H4 (cell line): Measurements from ENCODE around the gene RUNX1. TPM values are rescaled to one million over a fixed set of nuclear protein-coding genes. Genes with fewer than 3 reads are reported as not detected.
A peak's percentile ranks its signal among the peaks of the same experiment; 100 is the strongest.

Experiments
- DNase-seq: peaks from one replicate; pipeline ENCODE4 v3.0.0-alpha.2; 2015; ENCODE audit warnings: low spot score
- total RNA-seq: library from RNA; depleted of rRNA; stranded (reverse); fragments of >200 nt; shearing (Covaris generic); gene quantifications from 2 replicates; pipeline ENCODE4 v1.2.3, GENCODE V29; 2014

The RUNX1 gene
- total RNA-seq, 1 experiment from 2014 or later = 4.6 TPM

GRCh38 chr21:34992736-34993398 lies 56.2 kb downstream of the RUNX1 start:
- no peak for DNase-seq

- DNase-seq = no peak
Measured at GRCh38 chr21:34992180-34992579, 56.9 kb downstream of the RUNX1 start.

GRCh38 chr21:34991366-34991957 lies 57.6 kb downstream of the RUNX1 start:
- no peak for DNase-seq

- DNase-seq = no peak
Measured at GRCh38 chr21:34990842-34991241, 58.3 kb downstream of the RUNX1 start.

DNA sequence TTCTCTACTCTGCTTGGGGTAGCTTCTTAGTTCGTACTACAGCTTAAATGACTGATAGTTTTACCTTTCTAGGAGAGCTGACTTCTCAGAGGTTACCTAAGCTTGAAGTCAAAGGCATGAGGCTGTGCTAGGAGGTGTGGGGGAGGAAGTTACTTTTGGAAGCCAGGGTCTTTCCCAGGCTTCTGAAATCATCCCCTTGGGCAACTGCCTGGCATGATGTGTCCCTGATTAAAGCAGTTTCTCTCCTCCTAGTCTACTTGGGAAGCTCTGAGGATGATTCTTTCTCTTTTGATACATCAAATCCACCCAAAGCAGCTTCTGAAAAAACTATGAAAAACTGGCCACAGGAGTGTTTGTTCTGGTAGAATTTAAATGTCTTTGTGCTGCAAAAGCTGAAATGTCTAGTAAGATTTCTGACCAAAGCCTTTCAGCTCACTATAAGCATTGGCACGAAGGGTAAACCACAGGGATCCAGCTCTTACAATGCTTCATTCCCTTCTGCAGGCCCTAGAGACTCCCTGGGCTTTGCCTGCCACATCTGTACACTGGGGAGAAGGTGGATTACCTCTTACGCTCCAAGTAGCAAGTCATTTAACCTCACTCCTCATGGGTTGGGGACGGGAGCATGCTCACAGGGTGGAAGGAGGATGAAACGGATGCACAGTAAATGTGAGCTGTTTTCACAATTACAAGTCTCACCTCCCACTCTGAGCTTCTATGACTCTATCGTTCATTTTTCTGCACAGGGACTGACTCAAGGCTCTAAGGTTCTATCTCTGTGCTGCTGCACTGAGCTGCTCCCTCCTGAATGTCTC lies 59.6 kb downstream of the RUNX1 start:
- DNase-seq = no peak

GRCh38 chr21:34988625-34989024 lies 60.5 kb downstream of the RUNX1 start:
- DNase-seq = no peak

DNA sequence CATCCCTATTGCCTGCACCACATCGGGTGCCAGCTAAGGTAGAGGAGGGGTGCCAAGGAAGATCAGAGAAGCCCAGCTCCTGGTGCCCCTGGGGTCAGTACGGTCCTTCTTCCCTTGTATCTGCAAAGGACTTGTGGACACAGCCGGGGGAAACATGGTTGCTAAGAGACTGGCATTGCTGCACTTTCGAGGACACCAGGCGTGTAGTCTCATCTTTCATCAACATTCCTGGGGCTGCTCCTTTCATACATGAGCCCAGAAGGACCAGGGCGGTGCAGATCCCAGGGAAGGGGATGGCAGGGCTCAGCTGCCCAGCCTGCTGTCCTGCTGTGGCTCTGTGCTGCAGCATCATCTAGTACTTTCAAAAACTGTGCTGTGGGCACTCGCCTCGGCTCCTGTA lies 61.0 kb downstream of the RUNX1 start:
- no peak for DNase-seq

GRCh38 chr21:34987501-34988072 lies 61.5 kb downstream of the RUNX1 start:
- no peak for DNase-seq

DNA sequence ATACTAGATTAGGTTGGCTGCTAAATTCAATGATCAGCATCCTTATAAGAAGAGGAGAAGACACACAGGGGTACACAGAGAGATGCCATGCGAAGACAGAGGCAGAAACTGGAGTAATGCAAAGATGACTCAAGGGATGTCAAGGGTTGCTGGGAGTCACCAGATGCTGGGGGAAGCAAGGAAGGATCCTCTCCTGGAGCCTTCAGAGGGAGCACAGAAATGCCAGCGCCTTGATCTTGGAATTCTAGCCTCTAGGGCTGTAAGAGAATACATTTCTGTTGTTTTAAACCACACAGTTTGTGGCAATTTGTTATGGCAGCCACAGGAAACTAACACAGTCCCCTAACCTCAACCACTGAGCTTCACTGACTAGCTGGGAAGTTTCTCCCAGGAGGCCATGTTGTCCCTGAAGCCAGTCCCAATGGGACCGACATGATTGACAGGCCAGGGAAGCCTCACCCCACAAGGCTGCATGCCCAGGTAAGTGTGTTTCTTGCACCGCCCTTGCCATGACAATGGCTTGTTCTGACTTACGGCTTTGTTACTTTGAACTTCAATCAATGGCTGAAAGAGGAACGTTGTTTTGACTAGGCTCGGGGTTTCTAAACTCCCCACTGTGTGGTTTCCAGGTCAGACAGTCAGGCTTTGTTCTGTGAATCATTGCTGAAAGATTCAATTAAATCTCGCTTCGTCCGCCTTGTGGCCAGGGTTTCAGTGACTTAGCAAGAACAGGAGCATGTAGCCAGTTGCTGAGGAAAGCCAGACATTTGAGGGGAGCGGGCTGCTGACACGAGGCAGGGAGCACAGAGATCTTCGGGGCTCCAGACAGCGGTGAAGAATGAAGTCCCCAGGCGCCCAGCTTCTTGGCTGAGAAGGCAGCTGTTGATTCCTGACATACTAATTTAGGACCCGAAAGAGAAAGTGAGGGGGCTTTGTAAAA lies 62.3 kb downstream of the RUNX1 start:
- DNase-seq = peak; percentile 81

DNA sequence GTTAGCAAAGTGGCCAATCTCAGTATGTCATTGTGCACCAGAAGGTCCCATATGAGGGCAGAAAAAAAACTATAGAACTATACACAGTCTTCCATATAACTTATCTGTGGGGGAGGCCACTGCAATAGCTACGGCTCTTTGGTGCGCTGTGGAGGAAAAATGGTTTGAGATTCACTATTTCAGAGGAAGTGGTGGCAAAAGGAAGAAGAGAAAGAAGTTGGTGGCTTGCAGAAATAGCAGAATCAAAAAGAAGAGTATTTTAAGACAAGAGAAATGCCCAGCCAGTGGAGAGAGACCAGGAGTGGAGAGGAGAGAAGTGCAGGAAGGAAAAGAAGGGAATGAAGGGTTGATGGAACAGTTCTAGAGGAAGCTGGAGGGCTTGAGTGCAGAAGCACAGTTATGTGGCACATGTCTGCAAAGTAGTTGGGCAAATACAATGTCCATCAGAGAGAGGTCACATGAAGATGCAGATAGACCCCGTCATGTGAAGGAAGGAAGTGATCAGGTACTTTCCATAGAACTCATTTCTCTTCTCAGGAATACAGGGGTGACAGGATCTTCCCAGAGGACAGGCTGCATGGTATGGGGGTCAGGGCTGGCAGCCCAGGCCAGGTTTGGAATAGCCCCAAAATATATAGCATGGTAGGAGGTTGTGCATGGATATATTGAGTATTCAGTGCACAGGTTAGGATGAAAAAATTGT lies 64.6 kb downstream of the RUNX1 start:
- DNase-seq = no peak

DNA sequence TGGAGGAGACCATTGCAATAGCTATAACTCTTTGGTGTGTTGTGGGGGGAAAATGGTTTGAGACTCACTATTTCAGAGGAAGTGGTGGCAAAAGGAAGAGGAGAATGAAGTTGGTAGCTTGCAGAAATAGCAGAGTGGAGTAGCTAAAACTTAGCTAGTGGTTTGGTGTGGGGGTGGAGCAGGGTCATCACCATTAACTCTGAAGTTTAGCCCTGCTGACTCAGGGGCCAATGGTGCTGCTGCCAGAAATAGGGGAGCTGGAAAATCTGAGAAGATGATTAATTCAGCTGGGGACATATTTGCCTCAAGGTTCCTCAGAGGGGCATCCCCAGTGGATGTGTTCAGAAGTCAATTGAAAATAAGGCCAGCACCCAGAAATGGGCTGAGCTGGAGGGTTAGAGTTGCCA lies 65.4 kb downstream of the RUNX1 start:
- DNase-seq = no peak

GRCh38 chr21:34981791-34982190 lies 67.3 kb downstream of the RUNX1 start:
- no peak for DNase-seq

DNA sequence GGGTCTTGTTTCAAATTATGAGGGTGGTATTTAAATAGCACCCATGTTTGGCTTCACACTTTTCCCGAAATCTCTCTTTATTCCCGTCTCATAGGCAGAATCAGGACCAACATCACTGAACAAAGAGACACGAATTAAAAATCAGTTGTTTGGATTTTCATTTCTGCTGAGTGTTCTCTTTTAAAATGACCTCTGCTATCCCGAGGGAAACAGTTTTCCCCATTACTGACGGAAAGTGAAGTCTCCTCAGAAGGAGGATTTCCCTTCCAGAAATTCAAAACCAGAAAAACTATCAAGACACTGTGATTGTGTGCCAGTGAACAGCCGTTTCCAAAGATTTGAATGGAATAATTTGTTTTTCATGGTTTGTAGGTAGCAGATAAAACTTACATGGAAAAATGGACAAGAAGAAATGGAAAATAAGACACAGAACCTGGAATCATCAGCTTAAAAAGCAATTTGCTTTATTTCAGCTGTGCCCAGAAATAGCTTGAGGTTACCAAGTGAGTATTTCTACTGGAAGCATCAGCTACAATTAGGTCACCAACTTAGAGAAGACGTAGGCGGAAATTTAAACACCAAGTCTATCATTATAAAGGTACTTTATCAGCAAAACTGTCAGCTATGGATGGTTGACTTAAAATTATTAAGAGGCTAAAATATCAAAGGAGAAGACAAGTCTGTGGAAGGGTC lies 68.5 kb downstream of the RUNX1 start:
- DNase-seq = no peak

DNA sequence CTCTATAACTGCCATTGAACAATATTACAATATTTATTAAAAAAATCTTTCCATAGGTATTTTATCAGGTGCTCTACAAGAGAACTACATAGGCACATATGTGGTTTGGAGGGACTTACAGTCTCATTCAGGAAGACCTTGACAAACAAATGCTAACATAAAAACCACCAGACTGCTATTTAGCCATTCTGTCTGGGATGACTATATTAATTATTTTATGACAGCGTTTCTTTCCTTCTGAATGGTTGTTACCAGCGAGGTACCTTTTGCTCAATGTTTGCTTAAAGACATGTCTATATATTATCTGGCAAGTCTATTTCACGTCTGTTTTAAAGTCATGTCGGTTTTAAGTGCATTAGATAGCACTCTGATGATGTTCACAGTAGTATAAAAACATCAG lies 69.7 kb downstream of the RUNX1 start:
- no peak for DNase-seq

- no peak for DNase-seq
Measured at GRCh38 chr21:34977333-34977732, 71.8 kb downstream of the RUNX1 start.

DNA sequence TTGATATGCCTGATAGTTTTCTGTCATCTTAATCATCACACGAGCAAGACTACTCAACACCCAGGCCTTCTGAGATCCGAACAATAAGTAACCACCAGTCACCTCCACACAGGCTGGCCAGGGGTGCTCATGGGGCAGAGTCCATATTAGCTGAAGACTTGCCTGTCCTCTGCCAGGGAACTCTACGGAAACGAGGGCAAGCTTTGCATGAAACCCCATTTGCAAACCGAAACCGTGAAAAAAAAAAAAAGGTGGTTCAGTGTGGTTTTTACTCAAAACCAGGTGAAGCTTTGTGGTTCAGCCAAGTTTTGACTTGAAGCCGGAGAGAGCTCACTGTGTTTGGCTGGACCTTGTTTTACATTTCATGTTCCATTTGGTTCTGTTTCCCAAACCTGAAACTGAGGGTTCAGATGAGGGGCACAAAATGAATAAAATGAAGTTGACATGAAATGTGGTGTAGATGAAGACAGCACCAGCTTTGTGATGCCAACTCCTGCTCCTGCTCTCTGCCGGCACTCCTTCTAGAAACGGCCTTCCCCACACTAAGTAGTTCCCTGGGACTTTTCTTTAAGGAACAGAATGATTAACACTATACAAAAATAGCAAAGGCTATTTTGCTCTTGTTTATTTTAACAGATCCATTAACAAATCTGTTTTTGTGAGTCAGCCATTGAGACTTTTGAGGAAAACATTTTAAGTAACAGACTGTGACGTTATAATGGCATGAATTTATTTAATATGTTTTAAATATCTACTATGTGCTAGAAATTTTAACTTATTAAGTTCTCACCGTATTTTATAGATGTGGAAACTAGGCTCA lies 74.7 kb downstream of the RUNX1 start:
- no peak for DNase-seq

GRCh38 chr21:34973685-34974084 lies 75.4 kb downstream of the RUNX1 start:
- no peak for DNase-seq

DNA sequence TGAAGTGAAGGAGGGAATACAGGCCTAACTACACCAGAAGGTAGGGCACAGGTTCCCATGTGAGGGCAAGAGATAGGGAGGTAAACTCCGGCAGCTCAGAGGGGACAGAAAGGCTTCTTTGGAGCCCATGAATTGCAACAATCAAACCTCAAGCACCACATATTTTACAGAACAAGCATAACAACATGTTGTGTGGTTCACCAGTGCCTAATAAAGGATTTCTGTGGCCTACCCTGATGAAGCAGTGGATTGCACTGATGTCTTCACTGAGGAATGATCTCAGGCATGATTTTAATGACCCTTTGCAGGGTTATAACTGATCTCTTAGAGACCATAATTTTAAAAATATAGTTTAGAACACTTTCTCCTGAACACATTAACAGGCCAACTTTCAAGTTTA lies 77.4 kb downstream of the RUNX1 start:
- DNase-seq = no peak

DNA sequence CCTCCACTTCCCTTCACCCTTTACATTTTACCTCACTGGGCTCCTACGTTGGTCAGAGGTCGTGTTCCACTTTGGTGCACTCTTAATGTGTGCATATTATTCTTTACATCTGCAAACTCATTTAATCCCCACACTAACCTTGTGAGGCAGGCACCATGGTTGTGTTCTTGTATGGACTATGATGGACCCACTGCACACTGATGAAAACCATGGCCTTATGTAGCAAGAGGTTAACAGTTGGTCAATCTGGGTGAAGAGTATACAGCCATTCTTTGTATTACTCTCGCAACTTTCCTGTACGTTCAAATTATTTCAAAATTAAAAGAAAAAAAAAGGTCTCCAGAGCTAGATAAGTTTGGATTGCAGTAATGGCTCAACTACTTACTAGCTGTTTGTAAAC lies 78.5 kb downstream of the RUNX1 start:
- no peak for DNase-seq

DNA sequence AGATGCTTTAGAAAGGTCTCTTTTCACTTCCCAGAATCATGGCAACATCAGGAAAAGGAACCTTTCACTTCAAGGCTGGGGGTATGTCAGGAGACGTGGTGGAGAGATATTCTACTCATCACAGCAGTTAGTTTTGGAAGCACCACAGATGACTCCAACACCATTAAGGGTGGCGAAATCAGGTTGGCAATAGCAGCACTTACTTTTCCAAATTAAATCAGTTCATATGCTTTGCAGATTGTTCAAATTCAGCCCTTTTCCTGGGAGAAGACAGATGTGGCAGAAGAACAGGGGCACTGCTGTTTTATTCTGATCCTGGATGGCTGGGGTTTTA lies 79.0 kb downstream of the RUNX1 start:
- no peak for DNase-seq
